Measurements from ENCODE around the gene MTF1.
A peak's percentile ranks its signal among the peaks of the same experiment; 100 is the strongest.

MTF1 gene

GRCh38 chr1:37892151-37893047 lies 33.0 kb upstream of the MTF1 start:
- no peaks in the 10 kb centered on the region for H3K79me2 ChIP-seq (ENCODE audit: insufficient read depth, low read depth)
- no peak overlapping the region for H3K4me3 ChIP-seq (IDR thresholded peaks at IDR 0.05; ENCODE audit: insufficient read depth, low read depth, low read length)
- no peaks in the 10 kb centered on the region for H4K20me1 ChIP-seq (ENCODE audit: insufficient read depth)
- H3K4me2 ChIP-seq, result no peak overlapping the region
- H3K36me3 ChIP-seq (ENCODE audit: insufficient read depth), result no peaks in the 10 kb centered on the region
- H3K27ac ChIP-seq, result no peak overlapping the region
- H3K27me3 ChIP-seq (ENCODE audit: insufficient read depth, low read depth), result no peaks in the 10 kb centered on the region
- H3K4me1 ChIP-seq (ENCODE audit: low read depth, poor library complexity, severe bottlenecking), result no peaks in the 10 kb centered on the region
- TF ChIP-seq CTCF (conservative IDR thresholded peaks at IDR 0.05; ENCODE audit: low read depth, low read length), result no peak
- no peak overlapping the region for H3K9ac ChIP-seq
- H2AFZ ChIP-seq (ENCODE audit: low read depth), result no peak overlapping the region

- peak; percentile 57 for TF ChIP-seq CTCF (conservative IDR thresholded peaks at IDR 0.05; ENCODE audit: low read depth, low read length)
- Histone ChIP-seq H3K27ac (no peak overlapping the region), H3K4me1 (ENCODE audit: low read depth, poor library complexity, severe bottlenecking) (no peaks in the 10 kb centered on the region), H2AFZ (ENCODE audit: low read depth) (no peak overlapping the region), H3K36me3 (ENCODE audit: insufficient read depth) (no peaks in the 10 kb centered on the region), H4K20me1 (ENCODE audit: insufficient read depth) (no peaks in the 10 kb centered on the region), H3K4me2 (no peak overlapping the region), H3K4me3 (IDR thresholded peaks at IDR 0.05; ENCODE audit: insufficient read depth, low read depth, low read length) (no peak overlapping the region), H3K79me2 (ENCODE audit: insufficient read depth, low read depth) (no peaks in the 10 kb centered on the region), H3K27me3 (ENCODE audit: insufficient read depth, low read depth) (no peaks in the 10 kb centered on the region), H3K9ac (no peak overlapping the region)
Observed at GRCh38 chr1:37890378-37891014, 31.1 kb upstream of the MTF1 start.

- Histone ChIP-seq H3K4me1 (ENCODE audit: low read depth, poor library complexity, severe bottlenecking) (no peaks in the 10 kb centered on the region), H3K36me3 (ENCODE audit: insufficient read depth) (no peaks in the 10 kb centered on the region)
Observed at GRCh38 chr1:37888022-37888700, 28.8 kb upstream of the MTF1 start.

More at GRCh38 chr1:37888022-37888700, 28.8 kb upstream of the MTF1 start:
- H4K20me1 ChIP-seq (ENCODE audit: insufficient read depth), result no peaks in the 10 kb centered on the region
- H2AFZ ChIP-seq (ENCODE audit: low read depth), result no peak overlapping the region
- no peak for TF ChIP-seq CTCF (conservative IDR thresholded peaks at IDR 0.05; ENCODE audit: low read depth, low read length)
- H3K27ac ChIP-seq, result no peak overlapping the region
- no peaks in the 10 kb centered on the region for H3K79me2 ChIP-seq (ENCODE audit: insufficient read depth, low read depth)
- no peak overlapping the region for H3K4me3 ChIP-seq (IDR thresholded peaks at IDR 0.05; ENCODE audit: insufficient read depth, low read depth, low read length)
- no peaks in the 10 kb centered on the region for H3K27me3 ChIP-seq (ENCODE audit: insufficient read depth, low read depth)
- no peak overlapping the region for H3K9ac ChIP-seq
- H3K4me2 ChIP-seq, result no peak overlapping the region

All from KMS-11 (cell line).